Kidney epithelial cell (primary cell): ENCODE measurements around the gene NRXN2. TPM values are rescaled to one million over a fixed set of nuclear protein-coding genes. Genes with fewer than 3 reads are reported as not detected.

ENCODE experiments used
- DNase-seq: peaks from one replicate; pipeline ENCODE4 v3.0.0-alpha.2; 2010; ENCODE audit warnings: low read depth
- H3K27me3 ChIP-seq: 2 replicates; pipeline ENCODE4 v1.6.0; 2011; ENCODE audit warnings: low read length; ENCODE audit not compliant: control insufficient read depth, insufficient read depth
- H3K36me3 ChIP-seq: 2 replicates; pipeline ENCODE4 v1.5.1; 2011; ENCODE audit warnings: low read length; ENCODE audit not compliant: control insufficient read depth, insufficient read depth
- H3K4me3 ChIP-seq: 2 replicates; pipeline ENCODE4 v1.5.1; 2011; ENCODE audit warnings: low read depth, mild to moderate bottlenecking, control low read depth, low read length
- total RNA-seq: library from RNA; depleted of rRNA; stranded (reverse); fragments of >200 nt; gene quantifications from 2 replicates; pipeline ENCODE4 v1.2.3, GENCODE V29; 2015
- TF ChIP-seq, protein P1 (sequence below): IDR thresholded peaks from 2 replicates; pipeline ENCODE4 v1.5.1; 2011; ENCODE audit warnings: mild to moderate bottlenecking, moderate library complexity, low read length, control low read depth, inconsistent platforms; ENCODE audit not compliant: insufficient read depth, poor library complexity, severe bottlenecking

Gene NRXN2
- total RNA-seq, 1 donor from 2014 or later = not detected

DNA sequence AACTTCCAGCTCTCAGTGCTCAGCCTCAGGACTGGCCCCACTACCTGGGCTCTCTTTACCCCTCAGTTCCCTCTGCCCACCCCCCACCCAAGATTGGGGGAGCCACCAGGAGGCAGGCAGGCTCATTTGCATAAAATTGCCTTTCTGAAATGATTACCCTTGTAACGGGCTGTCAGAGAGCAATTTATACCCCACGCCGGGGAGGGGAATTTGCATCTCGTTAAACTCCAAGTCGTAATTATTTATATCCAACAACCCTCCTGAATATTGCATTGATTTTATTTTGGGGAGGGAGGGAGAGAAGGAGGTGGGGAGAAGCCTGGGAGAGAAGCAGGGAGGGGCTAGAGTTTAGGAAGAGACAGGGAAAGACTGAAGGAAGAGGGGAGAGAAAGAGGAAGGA, 8.3 kb downstream of the NRXN2 start:
- Histone ChIP-seq H3K4me3 (no peak overlapping the region), H3K27me3 (peaks cover 86% of the 10 kb centered on the region), H3K36me3 (no peaks in the 10 kb centered on the region)
- no peak for DNase-seq
- TF ChIP-seq, protein P1, sequence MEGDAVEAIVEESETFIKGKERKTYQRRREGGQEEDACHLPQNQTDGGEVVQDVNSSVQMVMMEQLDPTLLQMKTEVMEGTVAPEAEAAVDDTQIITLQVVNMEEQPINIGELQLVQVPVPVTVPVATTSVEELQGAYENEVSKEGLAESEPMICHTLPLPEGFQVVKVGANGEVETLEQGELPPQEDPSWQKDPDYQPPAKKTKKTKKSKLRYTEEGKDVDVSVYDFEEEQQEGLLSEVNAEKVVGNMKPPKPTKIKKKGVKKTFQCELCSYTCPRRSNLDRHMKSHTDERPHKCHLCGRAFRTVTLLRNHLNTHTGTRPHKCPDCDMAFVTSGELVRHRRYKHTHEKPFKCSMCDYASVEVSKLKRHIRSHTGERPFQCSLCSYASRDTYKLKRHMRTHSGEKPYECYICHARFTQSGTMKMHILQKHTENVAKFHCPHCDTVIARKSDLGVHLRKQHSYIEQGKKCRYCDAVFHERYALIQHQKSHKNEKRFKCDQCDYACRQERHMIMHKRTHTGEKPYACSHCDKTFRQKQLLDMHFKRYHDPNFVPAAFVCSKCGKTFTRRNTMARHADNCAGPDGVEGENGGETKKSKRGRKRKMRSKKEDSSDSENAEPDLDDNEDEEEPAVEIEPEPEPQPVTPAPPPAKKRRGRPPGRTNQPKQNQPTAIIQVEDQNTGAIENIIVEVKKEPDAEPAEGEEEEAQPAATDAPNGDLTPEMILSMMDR = no peak

GRCh38 chr11:64713781-64714363, 9.1 kb downstream of the NRXN2 start:
- Histone ChIP-seq H3K4me3 (no peak overlapping the region), H3K27me3 (peaks cover 81% of the 10 kb centered on the region), H3K36me3 (no peaks in the 10 kb centered on the region)
- TF ChIP-seq, protein P1 = no peak
- no peak for DNase-seq

GRCh38 chr11:64713016-64713707, 9.8 kb downstream of the NRXN2 start:
- Histone ChIP-seq H3K36me3 (no peaks in the 10 kb centered on the region), H3K4me3 (no peak overlapping the region), H3K27me3 (peaks cover 75% of the 10 kb centered on the region)
- TF ChIP-seq, protein P1 = no peak
- no peak for DNase-seq

GRCh38 chr11:64712430-64713015, 10.5 kb downstream of the NRXN2 start:
- peaks cover 68% of the 10 kb centered on the region for H3K27me3 ChIP-seq
- DNase-seq = no peak
- H3K4me3 ChIP-seq = no peak overlapping the region
- TF ChIP-seq, protein P1 = no peak
- H3K36me3 ChIP-seq = no peaks in the 10 kb centered on the region

GRCh38 chr11:64711956-64712362, 11.0 kb downstream of the NRXN2 start:
- TF ChIP-seq, protein P1 = no peak
- no peaks in the 10 kb centered on the region for H3K36me3 ChIP-seq
- H3K27me3 ChIP-seq = peaks cover 63% of the 10 kb centered on the region
- H3K4me3 ChIP-seq = no peak overlapping the region
- DNase-seq = no peak
